ENCODE results near the gene TRAPPC6A.
A peak's percentile ranks its signal among the peaks of the same experiment; 100 is the strongest.

TRAPPC6A gene

DNA sequence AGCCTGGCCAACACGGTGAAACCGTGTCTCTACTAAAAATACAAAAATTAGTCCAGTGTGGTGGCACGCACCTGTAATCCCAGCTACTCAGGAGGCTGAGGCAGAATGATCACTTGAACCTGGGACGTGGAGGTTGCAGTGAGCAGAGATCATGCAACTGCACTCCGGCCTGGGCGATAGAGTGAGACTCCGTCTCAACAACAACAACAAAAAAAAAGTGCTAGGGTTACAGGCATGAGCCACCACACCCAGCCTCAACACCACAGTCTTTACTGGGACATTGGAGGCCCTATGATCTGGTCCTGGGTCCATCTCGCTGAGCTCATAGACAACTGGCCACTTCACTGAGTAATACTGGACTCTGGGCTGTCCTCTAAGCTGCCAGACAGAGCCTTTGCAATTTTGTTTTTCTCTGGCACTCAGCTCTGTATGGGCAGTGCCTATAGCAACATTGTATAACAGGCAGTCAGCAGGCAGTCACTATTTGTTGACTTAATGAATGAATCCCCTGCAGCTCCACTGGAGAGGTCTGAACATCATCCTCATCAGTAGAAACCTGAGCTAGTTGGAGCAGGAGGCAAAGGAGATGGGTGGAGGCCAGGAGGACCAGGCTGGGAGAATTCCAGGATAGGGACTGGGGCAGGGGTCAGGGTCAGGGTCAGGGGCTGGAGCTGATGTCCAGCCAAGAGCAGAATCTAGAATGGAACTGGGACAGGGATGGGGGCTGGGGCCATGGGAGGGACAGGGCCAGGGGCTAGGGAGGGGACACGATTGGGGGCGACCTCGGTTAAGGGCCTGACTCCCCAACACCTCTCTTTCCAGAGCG is 8.7 kb upstream of the TRAPPC6A start:
- no peak for DNase-seq (ENCODE audit: low spot score)

GRCh38 chr19:45184115-45184514 is 6.1 kb upstream of the TRAPPC6A start:
- DNase-seq (ENCODE audit: low spot score): no peak

GRCh38 chr19:45182758-45183157 is 4.7 kb upstream of the TRAPPC6A start:
- DNase-seq (ENCODE audit: low spot score): no peak

DNA sequence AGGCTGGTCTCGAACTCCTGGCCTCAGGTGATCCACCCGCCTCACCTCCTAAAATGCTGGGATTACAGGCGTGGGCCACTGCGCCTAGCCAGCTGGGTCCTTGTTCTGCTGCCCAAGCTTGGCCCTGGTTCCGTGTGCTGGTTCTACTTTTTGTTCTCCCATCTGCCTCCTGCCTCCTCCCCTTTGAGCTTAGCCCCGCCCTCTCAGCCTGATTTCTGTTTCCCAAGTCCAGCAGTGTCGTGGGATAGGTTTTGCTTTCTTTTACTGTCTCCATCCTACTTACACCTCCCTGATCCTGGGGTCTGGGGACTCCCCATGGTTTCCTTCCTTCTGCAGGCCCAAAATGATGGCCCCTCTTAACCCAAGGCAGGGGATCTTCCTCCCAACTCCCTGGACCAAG is 2.9 kb upstream of the TRAPPC6A start:
- no peak for DNase-seq (ENCODE audit: low spot score)

DNA sequence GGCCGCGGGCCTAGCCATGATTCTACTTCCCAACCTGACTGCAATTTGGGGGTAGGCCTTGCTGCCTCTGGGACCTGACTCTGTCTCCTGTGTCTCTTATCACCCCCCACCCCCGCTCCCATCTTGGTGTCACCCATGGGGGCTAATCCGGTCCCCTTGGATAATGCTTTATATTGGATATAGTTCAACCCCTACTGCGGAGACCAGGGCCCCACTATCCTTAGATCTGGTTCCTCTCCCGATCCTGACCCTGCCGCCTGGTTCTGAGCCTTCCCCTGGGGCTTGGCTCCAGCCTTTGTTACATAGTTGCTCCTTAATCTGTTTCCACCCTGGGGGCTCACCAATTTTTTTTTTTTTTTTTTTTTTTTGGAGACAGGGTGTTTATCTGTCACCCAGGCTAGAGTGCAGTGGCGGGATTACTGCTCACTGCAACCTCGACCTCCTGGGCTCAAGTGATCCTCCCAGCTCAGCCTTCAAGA is 1.9 kb upstream of the TRAPPC6A start:
- no peak for DNase-seq (ENCODE audit: low spot score)

DNA sequence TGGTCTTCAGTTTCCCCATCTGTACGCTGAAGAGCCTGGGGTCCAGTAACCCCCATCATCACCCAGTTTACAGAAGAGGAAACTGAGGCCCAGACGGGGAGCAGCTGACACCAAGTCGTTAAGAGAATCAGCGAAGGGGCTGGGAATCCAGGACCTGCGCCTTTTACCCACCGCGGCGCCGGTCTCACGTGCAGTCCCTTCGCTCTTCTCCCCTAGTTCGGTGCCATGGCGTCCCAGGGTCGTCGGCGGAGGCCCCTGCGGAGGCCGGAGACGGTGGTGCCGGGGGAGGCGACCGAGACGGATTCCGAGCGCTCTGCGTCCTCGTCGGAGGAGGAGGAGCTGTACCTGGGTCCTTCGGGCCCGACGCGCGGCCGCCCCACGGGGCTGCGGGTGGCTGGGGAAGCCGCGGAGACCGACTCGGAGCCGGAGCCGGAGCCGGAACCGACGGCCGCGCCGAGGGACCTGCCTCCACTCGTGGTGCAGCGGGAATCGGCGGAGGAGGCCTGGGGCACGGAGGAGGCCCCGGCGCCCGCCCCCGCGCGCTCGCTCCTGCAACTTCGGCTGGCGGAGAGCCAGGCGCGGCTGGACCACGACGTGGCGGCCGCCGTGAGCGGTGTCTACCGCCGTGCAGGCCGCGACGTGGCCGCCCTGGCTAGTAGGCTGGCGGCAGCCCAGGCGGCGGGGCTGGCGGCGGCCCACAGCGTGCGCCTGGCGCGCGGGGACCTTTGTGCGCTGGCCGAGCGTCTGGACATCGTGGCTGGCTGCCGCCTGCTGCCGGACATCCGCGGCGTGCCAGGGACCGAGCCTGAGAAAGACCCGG is 1.2 kb upstream of the TRAPPC6A start:
- peak; percentile 17 for DNase-seq (ENCODE audit: low spot score)

DNA sequence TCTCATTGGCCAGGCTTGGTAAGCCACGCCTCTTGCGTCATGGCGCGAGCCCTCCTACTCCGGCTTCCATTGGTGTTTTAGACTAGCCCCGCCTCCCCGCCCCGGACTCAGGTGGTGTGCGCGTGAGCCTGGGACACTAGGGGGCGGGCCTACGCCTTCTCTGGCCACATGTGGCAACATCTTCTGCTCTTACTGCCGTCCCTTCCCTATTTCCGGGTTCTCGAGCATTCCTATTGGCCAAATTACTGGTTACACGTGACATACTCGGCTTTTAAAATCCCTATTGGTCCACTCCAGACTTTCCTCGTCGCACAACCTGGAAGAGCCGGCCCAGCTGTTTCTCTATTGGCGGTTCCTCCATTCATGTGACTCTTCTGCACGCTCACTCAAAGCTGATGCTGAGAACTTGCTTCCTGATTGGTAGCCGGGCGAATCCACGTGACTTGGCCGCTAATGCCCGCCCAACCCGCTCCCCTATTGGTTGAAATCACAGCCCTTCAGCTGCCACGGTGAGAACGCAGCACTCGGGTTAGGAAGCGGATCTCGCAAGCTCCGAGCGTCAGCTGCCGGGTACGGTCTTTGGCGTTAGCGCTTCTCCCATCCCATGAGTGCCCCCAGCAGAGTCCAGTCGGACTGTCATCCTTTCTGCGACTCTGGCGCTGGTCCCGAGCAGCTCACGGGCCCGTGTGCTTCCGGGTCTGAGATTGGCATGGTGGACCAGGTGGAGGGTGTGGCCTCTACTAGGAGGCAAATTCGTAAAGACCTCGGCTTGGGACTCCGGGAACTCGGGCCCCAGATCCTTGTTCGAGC is 430 bp upstream of the TRAPPC6A start, which contains the start of gene BLOC1S3:
TSS of gene BLOC1S3 (plus strand) at position 523 of the 810 bp plus-strand sequence. CDS start 513 bp downstream, outside the sequence.
- peak; percentile 100 for DNase-seq (ENCODE audit: low spot score)

- no peak for DNase-seq (ENCODE audit: low spot score)
These were observed 2.3 kb downstream of the TRAPPC6A start for GRCh38 chr19:45175515-45176345.

GRCh38 chr19:45173816-45174215 is 4.2 kb downstream of the TRAPPC6A start:
- no peak for DNase-seq (ENCODE audit: low spot score)

DNA sequence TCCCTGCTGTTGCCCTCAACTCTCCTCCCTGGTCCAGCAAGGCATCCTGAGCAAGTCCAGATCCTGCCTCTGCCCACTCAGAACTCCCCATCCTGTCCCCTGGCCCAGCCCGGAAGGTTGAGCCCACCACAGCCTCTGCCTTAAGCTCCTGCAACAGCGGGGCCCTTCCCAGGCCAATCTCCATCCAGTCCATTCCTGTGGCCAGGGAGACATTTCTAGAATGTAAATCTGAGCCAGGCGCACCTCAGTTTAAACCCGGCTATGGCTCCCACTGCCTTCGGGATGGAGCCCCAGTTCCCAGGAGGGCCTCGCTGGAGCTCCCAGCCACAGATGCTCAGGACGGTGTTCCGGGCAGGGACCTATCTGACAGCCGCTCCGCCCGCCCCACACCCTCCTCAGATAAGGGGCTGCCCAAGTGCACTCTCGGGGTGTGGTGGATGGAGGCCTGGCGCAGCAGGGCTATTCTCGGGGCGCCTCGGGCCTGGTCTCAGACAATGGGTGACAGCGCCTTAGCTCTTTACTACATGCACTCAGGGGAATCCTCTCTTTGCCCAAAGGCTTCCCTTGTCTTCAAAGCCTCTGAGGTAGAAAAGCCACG is 5.3 kb downstream of the TRAPPC6A start:
- DNase-seq (ENCODE audit: low spot score): no peak

- DNase-seq (ENCODE audit: low spot score): no peak
These were observed 5.9 kb downstream of the TRAPPC6A start for GRCh38 chr19:45172173-45172572.

DNA sequence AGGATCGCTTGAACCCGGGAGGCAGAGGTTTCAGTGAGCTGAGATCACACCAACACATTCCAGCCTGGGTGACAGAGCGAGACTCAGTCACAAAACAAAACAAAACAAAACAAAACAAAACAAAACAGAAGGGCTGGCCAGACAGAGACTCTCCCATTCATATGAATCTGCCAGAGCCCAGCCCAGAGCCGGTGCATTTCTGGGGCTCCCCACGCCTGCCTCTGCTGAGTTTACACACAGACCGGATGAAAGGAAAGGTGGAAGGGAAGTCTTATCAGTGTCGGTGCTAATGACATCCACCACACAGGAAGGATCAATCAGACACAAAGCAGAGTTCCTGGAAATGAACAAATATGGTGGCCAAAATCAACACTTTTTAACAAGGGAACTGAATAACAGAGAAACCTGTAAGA is 6.8 kb downstream of the TRAPPC6A start:
- peak; percentile 65 for DNase-seq (ENCODE audit: low spot score)

- no peak for DNase-seq (ENCODE audit: low spot score)
These were observed 7.6 kb downstream of the TRAPPC6A start for GRCh38 chr19:45170146-45171106.

DNA sequence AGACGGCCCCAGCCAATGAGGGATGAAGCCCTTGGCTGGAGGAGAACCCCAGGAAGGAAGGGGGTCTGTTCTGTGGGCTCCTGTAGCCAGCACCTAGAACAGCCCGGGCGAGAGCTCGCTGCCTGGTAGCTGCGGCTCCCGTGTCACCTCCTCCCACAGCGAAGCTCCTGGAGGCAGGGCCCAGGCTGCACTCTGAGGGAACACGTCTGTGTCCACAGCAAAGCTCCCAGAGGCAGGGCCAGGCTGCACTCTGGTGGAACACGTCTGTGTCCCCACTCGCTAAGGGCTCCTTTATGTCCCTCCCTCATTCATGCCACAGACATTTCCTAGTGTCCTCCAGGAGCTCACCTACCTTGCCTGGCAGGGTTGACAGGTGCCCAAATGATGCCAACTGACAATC is 8.4 kb downstream of the TRAPPC6A start:
- no peak for DNase-seq (ENCODE audit: low spot score)

- DNase-seq (ENCODE audit: low spot score): no peak
These were observed 9.2 kb downstream of the TRAPPC6A start for GRCh38 chr19:45168767-45169351.

DNA sequence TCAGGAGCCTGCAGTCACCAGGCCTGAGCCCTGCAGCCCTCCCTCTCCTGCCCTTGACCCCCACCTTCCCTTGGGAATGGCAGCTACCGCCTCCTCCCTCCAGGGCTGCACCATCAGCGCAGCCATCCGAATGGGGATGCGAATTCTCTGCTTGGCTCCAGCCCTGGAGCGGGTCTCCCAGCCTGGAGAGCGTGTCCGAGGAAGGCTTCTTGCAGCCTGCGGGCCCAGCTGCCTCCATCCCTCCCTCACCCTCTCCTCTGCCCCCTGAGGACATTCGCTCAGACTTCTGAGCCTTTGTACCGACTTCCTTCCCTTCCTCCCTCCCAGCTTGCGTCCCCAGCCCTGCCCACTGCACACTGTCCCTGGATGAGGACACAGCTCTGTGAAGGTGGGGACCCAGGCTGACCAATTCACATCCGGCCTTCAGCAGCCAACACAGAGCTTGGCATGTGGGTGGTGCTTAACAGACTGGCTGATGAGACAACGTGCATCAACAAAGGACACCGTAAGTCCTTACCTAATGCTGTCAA is 11.2 kb downstream of the TRAPPC6A start:
- no peak for DNase-seq (ENCODE audit: low spot score)

GRCh38 chr19:45164577-45165335 is 13.3 kb downstream of the TRAPPC6A start:
- peak; percentile 62 for DNase-seq (ENCODE audit: low spot score)
